ENCODE data around the gene ARHGAP10. TPM values are rescaled to one million over a fixed set of nuclear protein-coding genes. Genes with fewer than 3 reads are reported as not detected.
A peak's percentile ranks its signal among the peaks of the same experiment; 100 is the strongest.

The ARHGAP10 gene
- total RNA-seq, 4 donors from 2014 or later, result 153 to 404 (median 215) TPM

GRCh38 chr4:147965056-147965455 lies 233.2 kb downstream of the ARHGAP10 start:
- WGBS, 2 donors (ENCODE audit: low coverage in 1 of 2), result 38 to 66% methylated on average over 3 of the region's 3 CpGs
- H3K27ac ChIP-seq, result no peak overlapping the region
- no peaks in the 10 kb centered on the region for H3K9me3 ChIP-seq
- no peaks in the 10 kb centered on the region for H3K27me3 ChIP-seq
- peaks cover 0 to 65% (median 4%) of the 10 kb centered on the region in 3 donors for H3K4me1 ChIP-seq
- H3K4me3 ChIP-seq, result no peak overlapping the region
- peaks cover 0 to 73% of the 10 kb centered on the region in 2 donors for H3K36me3 ChIP-seq
- no peak for TF ChIP-seq POLR2AphosphoS5 (IDR thresholded peaks at IDR 0.05)
- TF ChIP-seq EP300 (IDR thresholded peaks at IDR 0.05), result no peak
- TF ChIP-seq POLR2A (IDR thresholded peaks at IDR 0.05), result no peak
- TF ChIP-seq, protein P1, sequence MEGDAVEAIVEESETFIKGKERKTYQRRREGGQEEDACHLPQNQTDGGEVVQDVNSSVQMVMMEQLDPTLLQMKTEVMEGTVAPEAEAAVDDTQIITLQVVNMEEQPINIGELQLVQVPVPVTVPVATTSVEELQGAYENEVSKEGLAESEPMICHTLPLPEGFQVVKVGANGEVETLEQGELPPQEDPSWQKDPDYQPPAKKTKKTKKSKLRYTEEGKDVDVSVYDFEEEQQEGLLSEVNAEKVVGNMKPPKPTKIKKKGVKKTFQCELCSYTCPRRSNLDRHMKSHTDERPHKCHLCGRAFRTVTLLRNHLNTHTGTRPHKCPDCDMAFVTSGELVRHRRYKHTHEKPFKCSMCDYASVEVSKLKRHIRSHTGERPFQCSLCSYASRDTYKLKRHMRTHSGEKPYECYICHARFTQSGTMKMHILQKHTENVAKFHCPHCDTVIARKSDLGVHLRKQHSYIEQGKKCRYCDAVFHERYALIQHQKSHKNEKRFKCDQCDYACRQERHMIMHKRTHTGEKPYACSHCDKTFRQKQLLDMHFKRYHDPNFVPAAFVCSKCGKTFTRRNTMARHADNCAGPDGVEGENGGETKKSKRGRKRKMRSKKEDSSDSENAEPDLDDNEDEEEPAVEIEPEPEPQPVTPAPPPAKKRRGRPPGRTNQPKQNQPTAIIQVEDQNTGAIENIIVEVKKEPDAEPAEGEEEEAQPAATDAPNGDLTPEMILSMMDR (IDR thresholded peaks at IDR 0.05), result no peak
- ATAC-seq, result no peak

- Histone ChIP-seq H3K4me3 (no peak overlapping the region), H3K4me1 (peaks cover 0 to 71% (median 4%) of the 10 kb centered on the region in 3 donors), H3K36me3 (peaks cover 0 to 77% of the 10 kb centered on the region in 2 donors), H3K9me3 (no peaks in the 10 kb centered on the region), H3K27me3 (no peaks in the 10 kb centered on the region), H3K27ac (no peak overlapping the region)
- WGBS, 2 donors (ENCODE audit: low coverage in 1 of 2), result 100% methylated on average over 1 of the region's 1 CpG; no CpG with 5 or more reads in 1 of the 2 donors
- no peak for TF ChIP-seq POLR2A (IDR thresholded peaks at IDR 0.05)
- TF ChIP-seq POLR2AphosphoS5 (IDR thresholded peaks at IDR 0.05), result no peak
- TF ChIP-seq, protein P1 (IDR thresholded peaks at IDR 0.05), result no peak
- TF ChIP-seq EP300 (IDR thresholded peaks at IDR 0.05), result no peak
- no peak for ATAC-seq
Observed at GRCh38 chr4:147965873-147966272, 234.0 kb downstream of the ARHGAP10 start.

GRCh38 chr4:147968641-147969040 lies 236.8 kb downstream of the ARHGAP10 start:
- Histone ChIP-seq H3K9me3 (no peaks in the 10 kb centered on the region), H3K4me1 (peaks cover 0 to 63% (median 4%) of the 10 kb centered on the region in 3 donors), H3K27me3 (no peaks in the 10 kb centered on the region), H3K27ac (peak overlapping the region in 1 of 4 donors; percentile 35), H3K4me3 (no peak overlapping the region), H3K36me3 (peaks cover 0 to 74% of the 10 kb centered on the region in 2 donors)
- peak; percentile 53 for ATAC-seq
- TF ChIP-seq EP300 (IDR thresholded peaks at IDR 0.05) (no peak), POLR2AphosphoS5 (IDR thresholded peaks at IDR 0.05) (no peak), POLR2A (IDR thresholded peaks at IDR 0.05) (no peak)
- TF ChIP-seq, protein P1 (IDR thresholded peaks at IDR 0.05), result no peak
- 45 to 47% methylated on average over 5 of the region's 5 CpGs for WGBS, 2 donors (ENCODE audit: low coverage in 1 of 2)

DNA sequence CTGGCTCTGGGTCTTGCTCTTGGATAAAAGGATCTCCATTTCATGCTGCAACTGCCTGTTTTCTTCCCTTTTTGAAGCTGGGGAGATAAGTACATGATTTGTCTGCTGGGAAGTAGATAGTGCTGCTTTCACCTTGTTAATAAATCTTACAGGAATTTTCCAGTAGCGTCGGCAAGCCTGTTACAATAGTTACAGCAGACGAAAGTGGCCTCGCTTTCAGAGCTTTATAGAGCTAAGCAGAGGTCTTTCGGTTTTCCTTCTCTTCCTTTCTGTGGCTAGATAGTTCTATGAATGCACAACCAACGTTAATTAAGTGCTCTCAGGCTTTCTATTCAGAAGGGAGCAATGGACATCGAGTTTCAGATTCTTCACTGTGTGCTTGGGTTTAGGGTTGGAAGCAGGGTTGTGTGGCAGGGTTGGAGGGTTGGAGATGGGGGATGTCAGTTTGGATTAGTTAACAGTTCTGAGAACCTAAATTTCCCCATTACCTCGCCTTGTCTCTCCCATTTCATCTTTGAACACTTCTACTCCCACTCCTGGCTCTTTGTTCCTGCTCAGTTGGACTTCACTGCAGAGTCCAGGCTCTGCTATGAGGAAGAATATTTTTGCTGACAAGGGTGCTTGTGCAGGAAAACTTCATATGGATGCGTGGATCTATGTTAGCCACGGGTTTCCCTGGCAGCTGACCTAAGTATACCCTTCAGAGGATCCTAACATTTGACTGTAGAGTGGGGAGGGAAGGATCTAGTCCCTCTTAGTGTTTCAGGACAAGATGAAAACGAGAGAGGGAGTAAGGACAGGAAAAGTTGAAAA lies 237.9 kb downstream of the ARHGAP10 start:
- Histone ChIP-seq H3K36me3 (peaks cover 0 to 68% of the 10 kb centered on the region in 2 donors), H3K9me3 (no peaks in the 10 kb centered on the region), H3K4me1 (peaks cover 0 to 55% (median 0%) of the 10 kb centered on the region in 3 donors), H3K27me3 (no peaks in the 10 kb centered on the region), H3K4me3 (no peak overlapping the region), H3K27ac (peak overlapping the region in 2 of 4 donors; percentile 11 to 35)
- TF ChIP-seq POLR2AphosphoS5 (IDR thresholded peaks at IDR 0.05) (no peak), EP300 (IDR thresholded peaks at IDR 0.05) (no peak), POLR2A (IDR thresholded peaks at IDR 0.05) (no peak)
- TF ChIP-seq, protein P1 (IDR thresholded peaks at IDR 0.05), result no peak
- ATAC-seq, result no peak
- 59% methylated on average over 6 to 10 of the region's 11 CpGs for WGBS, 2 donors (ENCODE audit: low coverage in 1 of 2)

DNA sequence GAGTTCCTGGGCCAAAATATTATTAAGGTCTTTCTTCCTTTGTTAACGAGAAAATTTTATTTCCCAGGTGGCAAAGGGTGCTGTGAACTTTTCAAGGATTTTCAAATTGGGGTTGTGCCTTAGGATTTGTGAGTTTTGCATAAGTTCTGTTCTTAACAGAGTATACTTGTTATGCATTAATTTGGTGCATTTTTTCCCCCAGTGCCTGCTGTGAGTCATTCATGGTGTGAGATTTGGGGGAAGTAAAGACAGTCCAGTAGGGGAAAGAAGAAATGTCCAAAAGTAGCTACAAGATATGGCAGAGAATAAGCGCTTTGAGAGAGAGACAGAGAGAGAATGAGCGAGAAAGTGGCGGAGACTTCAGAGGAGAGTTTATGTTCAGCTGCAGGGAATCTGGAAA lies 239.2 kb downstream of the ARHGAP10 start:
- TF ChIP-seq POLR2AphosphoS5 (IDR thresholded peaks at IDR 0.05), result no peak
- TF ChIP-seq POLR2A (IDR thresholded peaks at IDR 0.05), result no peak
- no peak for TF ChIP-seq EP300 (IDR thresholded peaks at IDR 0.05)
- TF ChIP-seq, protein P1 (IDR thresholded peaks at IDR 0.05), result no peak
- Histone ChIP-seq H3K4me1 (peaks cover 0 to 57% (median 8%) of the 10 kb centered on the region in 3 donors), H3K27me3 (no peaks in the 10 kb centered on the region), H3K9me3 (no peaks in the 10 kb centered on the region), H3K27ac (no peak overlapping the region), H3K36me3 (peaks cover 0 to 65% of the 10 kb centered on the region in 2 donors), H3K4me3 (no peak overlapping the region)
- WGBS, 2 donors (ENCODE audit: low coverage in 1 of 2), result 96 to 98% methylated on average over 4 of the region's 4 CpGs
- no peak for ATAC-seq

Data from gastroesophageal sphincter (tissue), 4 donors.